Tibial nerve (tissue), 4 donors: ENCODE measurements around the gene PFN3. TPM values are rescaled to one million over a fixed set of nuclear protein-coding genes. Genes with fewer than 3 reads are reported as not detected.
A peak's percentile ranks its signal among the peaks of the same experiment; 100 is the strongest.

Source experiments
- DNase-seq, 2 donors: peaks; one replicate each; pipeline ENCODE4 v3.0.0-alpha.2; 2019; ENCODE audit warnings: low spot score in 2 of 2
- H3K27ac ChIP-seq, 4 donors: fragments of 200-600 bp; sonication (generic) in 3 of 4; one replicate each; pipeline ENCODE4 v1.5.1; 2017 to 2019; ENCODE audit warnings: mild to moderate bottlenecking in 1 of 4
- H3K27me3 ChIP-seq, 2 donors: fragments of 200-600 bp; sonication (generic) in 1 of 2; one replicate each; pipeline versions ENCODE4 v1.5.1 to v1.6.0; 2017 to 2019
- H3K36me3 ChIP-seq, 3 donors: fragments of 200-600 bp; sonication (generic); one replicate each; pipeline ENCODE4 v1.5.1; 2018 to 2019
- H3K4me1 ChIP-seq, 4 donors: fragments of 200-600 bp; sonication (generic) in 3 of 4; one replicate each; pipeline ENCODE4 v1.5.1; 2017 to 2019
- H3K4me3 ChIP-seq, 4 donors: fragments of 200-600 bp; sonication (generic) in 3 of 4; one replicate each; pipeline ENCODE4 v1.5.1; 2017 to 2019; ENCODE audit warnings: mild to moderate bottlenecking in 1 of 4, moderate library complexity in 1 of 4
- H3K9me3 ChIP-seq, 4 donors: fragments of 200-600 bp; sonication (generic) in 3 of 4; one replicate each; pipeline ENCODE4 v1.5.1; 2017 to 2019
- CTCF ChIP-seq, 5 experiments: fragments of 200-600 bp in 3 of 5; fragments of 450-650 bp in 2 of 5; sonication (generic) in 3 of 5; IDR thresholded peaks; one replicate each; pipeline ENCODE4 v1.5.1; 2016 to 2019; ENCODE audit warnings: antibody characterized with exemption in 5 of 5, mild to moderate bottlenecking in 3 of 5, moderate library complexity in 2 of 5
- EP300 ChIP-seq, 2 donors: sonication (generic); formaldehyde crosslinking; IDR thresholded peaks; one replicate each; pipeline ENCODE4 v1.6.1; 2017; ENCODE audit warnings: antibody characterized with exemption in 2 of 2, mild to moderate bottlenecking in 1 of 2
- POLR2A ChIP-seq, 2 donors: fragments of 450-650 bp; IDR thresholded peaks; one replicate each; pipeline ENCODE4 v1.6.1; 2017; ENCODE audit warnings: antibody characterized with exemption in 2 of 2, mild to moderate bottlenecking in 2 of 2, moderate library complexity in 2 of 2
- whole genome bisulfite sequencing, 2 donors: methylation state at CpG; one replicate each; pipeline ENCODE4 v1.1.5; 2018; 5-methylcytosine and 5-hydroxymethylcytosine counted together
- total RNA-seq, 4 donors: library from RNA; depleted of rRNA; stranded (reverse); fragments of >200 nt; gene quantifications; one replicate each; pipeline ENCODE4 v1.1.0, GENCODE V29; 2016

Gene PFN3
- total RNA-seq, 4 donors from 2014 or later, result not detected

- Histone ChIP-seq H3K4me3 (no peak overlapping the region), H3K36me3 (no peaks in the 10 kb centered on the region), H3K27ac (no peak overlapping the region), H3K4me1 (peaks cover 0 to 37% (median 26%) of the 10 kb centered on the region in 4 donors), H3K9me3 (no peaks in the 10 kb centered on the region), H3K27me3 (no peaks in the 10 kb centered on the region)
- TF ChIP-seq CTCF (IDR thresholded peaks at IDR 0.05) (no peak), POLR2A (IDR thresholded peaks at IDR 0.05) (no peak), EP300 (IDR thresholded peaks at IDR 0.05) (no peak)
- WGBS, 2 donors, result 76 to 82% methylated on average over 6 of the region's 6 CpGs
- DNase-seq, result no peak
These were observed 41.0 kb downstream of the PFN3 start for GRCh38 chr5:177359451-177359851.

GRCh38 chr5:177358370-177358819 lies 42.1 kb downstream of the PFN3 start:
- Histone ChIP-seq H3K4me3 (peak overlapping the region in 2 of 4 donors; percentile 50 to 53), H3K36me3 (no peaks in the 10 kb centered on the region), H3K9me3 (no peaks in the 10 kb centered on the region), H3K4me1 (peaks cover 0 to 33% (median 18%) of the 10 kb centered on the region in 4 donors), H3K27me3 (no peaks in the 10 kb centered on the region), H3K27ac (peak overlapping the region in 2 of 4 donors; percentile 22 to 47)
- no peak for TF ChIP-seq CTCF (IDR thresholded peaks at IDR 0.05)
- no peak for TF ChIP-seq EP300 (IDR thresholded peaks at IDR 0.05)
- no peak for TF ChIP-seq POLR2A (IDR thresholded peaks at IDR 0.05)
- no peak for DNase-seq
- WGBS, 2 donors, result 48 to 49% methylated on average over 3 to 5 of the region's 5 CpGs

GRCh38 chr5:177357459-177358351 lies 42.8 kb downstream of the PFN3 start, which contains the start of gene RGS14:
TSS of gene RGS14 (plus strand) at chr5:177357924. CDS start at chr5:177358025, 101 bp downstream.
- H3K4me1 ChIP-seq, result peaks cover 0 to 29% (median 11%) of the 10 kb centered on the region in 4 donors
- no peaks in the 10 kb centered on the region for H3K27me3 ChIP-seq
- DNase-seq, result peak in 1 of 2 donors; percentile 27
- H3K9me3 ChIP-seq, result no peaks in the 10 kb centered on the region
- H3K4me3 ChIP-seq, result peak within 1 kb of the TSS in 2 of 4 donors; percentile 50 to 53
- peak within 1 kb of the TSS in 2 of 4 donors; percentile 22 to 47 for H3K27ac ChIP-seq
- 53 to 54% methylated on average over 17 to 33 of the region's 37 CpGs for WGBS, 2 donors
- TF ChIP-seq POLR2A (IDR thresholded peaks at IDR 0.05), result no peak
- no peak for TF ChIP-seq CTCF (IDR thresholded peaks at IDR 0.05)
- TF ChIP-seq EP300 (IDR thresholded peaks at IDR 0.05), result no peak
- H3K36me3 ChIP-seq, result no peaks in the 10 kb centered on the region

GRCh38 chr5:177357146-177357458 lies 43.4 kb downstream of the PFN3 start:
- no peak overlapping the region for H3K4me3 ChIP-seq
- WGBS, 2 donors, result 86 to 89% methylated on average over 5 of the region's 5 CpGs
- no peak for DNase-seq
- H3K4me1 ChIP-seq, result peaks cover 0 to 24% (median 9%) of the 10 kb centered on the region in 4 donors
- peak overlapping the region in 1 of 4 donors; percentile 19 for H3K27ac ChIP-seq
- no peaks in the 10 kb centered on the region for H3K27me3 ChIP-seq
- no peaks in the 10 kb centered on the region for H3K9me3 ChIP-seq
- no peaks in the 10 kb centered on the region for H3K36me3 ChIP-seq
- no peak for TF ChIP-seq POLR2A (IDR thresholded peaks at IDR 0.05)
- no peak for TF ChIP-seq CTCF (IDR thresholded peaks at IDR 0.05)
- no peak for TF ChIP-seq EP300 (IDR thresholded peaks at IDR 0.05)

GRCh38 chr5:177356746-177357145 lies 43.7 kb downstream of the PFN3 start:
- Histone ChIP-seq H3K4me3 (no peak overlapping the region), H3K9me3 (no peaks in the 10 kb centered on the region), H3K27me3 (no peaks in the 10 kb centered on the region), H3K36me3 (no peaks in the 10 kb centered on the region), H3K4me1 (peaks cover 0 to 27% (median 9%) of the 10 kb centered on the region in 4 donors), H3K27ac (peak overlapping the region in 1 of 4 donors; percentile 5)
- DNase-seq, result no peak
- WGBS, 2 donors, result 56 to 75% methylated on average over 3 of the region's 3 CpGs
- TF ChIP-seq CTCF (IDR thresholded peaks at IDR 0.05), result no peak
- TF ChIP-seq POLR2A (IDR thresholded peaks at IDR 0.05), result no peak
- TF ChIP-seq EP300 (IDR thresholded peaks at IDR 0.05), result no peak
